GM20000 (cell line): Measurements from ENCODE around the gene TEAD1.
A peak's percentile ranks its signal among the peaks of the same experiment; 100 is the strongest.

Experiments used
- DNase-seq: peaks from one replicate; pipeline ENCODE4 v3.0.0; 2012; ENCODE audit warnings: low spot score
- TF ChIP-seq, protein P1 (sequence below): IDR thresholded peaks from 2 replicates; pipeline ENCODE4 v1.5.1; 2012; ENCODE audit warnings: mild to moderate bottlenecking, control low read depth; ENCODE audit errors: extremely low read depth, missing control alignments

The TEAD1 gene

DNA sequence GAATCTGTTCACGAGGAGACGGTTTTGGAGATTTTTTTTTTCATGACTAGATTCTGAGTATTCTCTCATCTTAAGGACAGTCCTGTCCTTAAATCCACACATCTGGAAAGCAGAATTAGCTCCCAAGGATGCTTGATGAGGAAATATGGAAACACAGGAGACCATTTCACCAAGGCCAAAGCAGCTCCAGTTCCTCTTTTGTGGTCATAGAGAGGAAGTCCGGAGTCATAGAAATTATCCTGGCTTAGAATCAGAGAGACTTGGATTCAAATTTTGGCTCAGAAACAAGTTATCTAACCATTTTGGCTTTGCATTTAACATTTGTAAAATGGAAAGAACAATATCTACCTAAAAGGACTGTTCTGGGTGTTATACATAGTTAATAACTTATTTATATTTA, 7.3 kb upstream of the TEAD1 start:
- DNase-seq = no peak
- TF ChIP-seq, protein P1, sequence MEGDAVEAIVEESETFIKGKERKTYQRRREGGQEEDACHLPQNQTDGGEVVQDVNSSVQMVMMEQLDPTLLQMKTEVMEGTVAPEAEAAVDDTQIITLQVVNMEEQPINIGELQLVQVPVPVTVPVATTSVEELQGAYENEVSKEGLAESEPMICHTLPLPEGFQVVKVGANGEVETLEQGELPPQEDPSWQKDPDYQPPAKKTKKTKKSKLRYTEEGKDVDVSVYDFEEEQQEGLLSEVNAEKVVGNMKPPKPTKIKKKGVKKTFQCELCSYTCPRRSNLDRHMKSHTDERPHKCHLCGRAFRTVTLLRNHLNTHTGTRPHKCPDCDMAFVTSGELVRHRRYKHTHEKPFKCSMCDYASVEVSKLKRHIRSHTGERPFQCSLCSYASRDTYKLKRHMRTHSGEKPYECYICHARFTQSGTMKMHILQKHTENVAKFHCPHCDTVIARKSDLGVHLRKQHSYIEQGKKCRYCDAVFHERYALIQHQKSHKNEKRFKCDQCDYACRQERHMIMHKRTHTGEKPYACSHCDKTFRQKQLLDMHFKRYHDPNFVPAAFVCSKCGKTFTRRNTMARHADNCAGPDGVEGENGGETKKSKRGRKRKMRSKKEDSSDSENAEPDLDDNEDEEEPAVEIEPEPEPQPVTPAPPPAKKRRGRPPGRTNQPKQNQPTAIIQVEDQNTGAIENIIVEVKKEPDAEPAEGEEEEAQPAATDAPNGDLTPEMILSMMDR = no peak

- no peak for DNase-seq
- TF ChIP-seq, protein P1 = no peak
Measured at GRCh38 chr11:12667646-12668045, 6.6 kb upstream of the TEAD1 start.

DNA sequence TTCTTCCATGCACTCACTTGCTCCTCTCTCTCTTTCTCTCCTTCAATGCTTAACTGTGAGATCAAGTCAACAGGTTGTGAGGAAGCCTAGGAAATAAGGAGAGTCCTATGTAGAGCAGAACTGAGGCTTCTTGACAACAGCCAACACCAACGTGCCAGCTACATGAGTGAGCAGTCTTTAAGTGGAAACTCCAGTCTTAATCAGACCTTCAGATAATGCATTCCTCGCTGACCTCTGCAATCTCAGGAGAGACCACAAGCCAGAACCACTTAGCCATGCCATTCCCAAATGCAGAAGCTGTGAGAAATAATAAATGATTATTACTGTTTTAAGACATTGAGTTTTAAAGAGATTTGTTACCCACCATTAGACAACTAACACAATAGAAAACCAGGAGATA, 6.1 kb upstream of the TEAD1 start:
- DNase-seq = no peak
- TF ChIP-seq, protein P1 = no peak

- no peak for DNase-seq
Measured at GRCh38 chr11:12669930-12670329, 4.3 kb upstream of the TEAD1 start.

GRCh38 chr11:12671370-12671769, 2.9 kb upstream of the TEAD1 start:
- TF ChIP-seq, protein P1 = no peak
- no peak for DNase-seq

More at GRCh38 chr11:12669930-12670329, 4.3 kb upstream of the TEAD1 start:
- TF ChIP-seq, protein P1 = no peak

DNA sequence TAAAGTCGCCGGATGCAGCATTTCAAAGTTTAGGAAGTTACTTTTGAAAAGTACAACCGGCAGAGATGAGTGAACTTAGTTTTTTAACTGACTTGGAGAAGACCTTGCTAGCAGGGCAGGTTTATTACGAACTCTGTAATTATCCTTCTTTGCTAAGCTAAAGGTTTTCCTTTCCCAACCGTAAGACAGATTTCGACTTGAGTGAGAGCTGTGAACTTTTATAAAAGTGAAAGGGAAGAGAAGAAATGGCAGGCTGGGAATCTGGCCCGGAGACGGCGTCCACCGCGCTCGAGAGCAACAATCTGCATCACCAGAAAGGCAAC, 659 bp upstream of the TEAD1 start:
- DNase-seq = no peak
- TF ChIP-seq, protein P1 = no peak

DNA sequence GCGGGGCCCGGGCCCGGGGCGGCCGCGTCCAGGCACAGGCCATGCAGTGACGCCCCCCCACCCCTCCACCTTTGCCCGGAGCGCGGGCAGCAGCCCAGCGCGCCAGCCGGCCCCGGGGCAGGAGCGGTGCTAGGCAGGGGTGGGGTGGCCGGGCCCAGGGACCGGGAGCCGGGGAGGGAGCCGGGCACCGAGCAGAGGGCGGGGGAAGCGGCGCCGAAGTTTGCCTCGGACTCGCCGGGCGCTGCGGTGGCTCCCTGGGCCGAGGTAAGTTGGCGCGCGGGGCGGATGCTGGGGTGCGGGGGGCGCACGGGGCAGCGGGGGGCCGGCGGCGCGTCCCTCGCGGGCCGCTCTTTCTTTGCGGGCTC, 332 bp downstream of the TEAD1 start:
- TF ChIP-seq, protein P1 = no peak
- DNase-seq = peak; percentile 63
